Panc1 (cell line): Measurements from ENCODE around the gene C5orf52. TPM values are rescaled to one million over a fixed set of nuclear protein-coding genes. Genes with fewer than 3 reads are reported as not detected.
"Not testable (repeated sequence)": the region's sequence is repeated elsewhere in the genome, so short reads cannot be mapped to it uniquely, and the experiment has no call there.

Source experiments
- ATAC-seq: fragments of 200-7000 bp; cut with Tn5 transposase; 2 replicates; pipeline ENCODE4 v1.9.1; 2020; ENCODE audit warnings: mild to moderate bottlenecking, moderate library complexity
- BruUV-seq: library from RNA; stranded (reverse); fragments of 400-500 nt; replicated peaks from 2 replicates; lab custom pipeline; 2021; lab: Mats Ljungman, UMichigan
- CTCF ChIA-PET: fragments of 300-600 bp; sonication (Branson Sonifier 250); formaldehyde crosslinking; loops from one replicate; lab custom pipeline; 2022; ENCODE audit warnings: antibody characterized with exemption; lab: Charles Lee
- POLR2A ChIA-PET: fragments of 300-600 bp; sonication (Branson Sonifier 250); formaldehyde crosslinking; loops from one replicate; lab custom pipeline; 2022; ENCODE audit warnings: antibody characterized with exemption; lab: Charles Lee
- DNase-seq: peaks from one replicate; pipeline ENCODE4 v3.0.0-alpha.2; 2010; ENCODE audit warnings: low read depth, low spot score
- H3K27ac ChIP-seq: 2 replicates; pipeline ENCODE4 v1.5.1; 2011; ENCODE audit warnings: mild to moderate bottlenecking, low read length, inconsistent platforms
- H3K27me3 ChIP-seq: fragments of 200-500 bp; sonication (Bioruptor generic); 2 replicates; pipeline ENCODE4 v1.6.0; 2014; ENCODE audit warnings: low read length, inconsistent platforms; ENCODE audit not compliant: control insufficient read depth, insufficient read depth
- H3K36me3 ChIP-seq: fragments of 200-500 bp; sonication (Bioruptor generic); 2 replicates; pipeline ENCODE4 v1.5.1; 2014; ENCODE audit warnings: inconsistent platforms, mild to moderate bottlenecking, low read length, moderate library complexity; ENCODE audit not compliant: control insufficient read depth, insufficient read depth
- H3K4me1 ChIP-seq: 2 replicates; pipeline ENCODE4 v1.5.1; 2011; ENCODE audit warnings: inconsistent platforms, mild to moderate bottlenecking, low read length, moderate library complexity; ENCODE audit not compliant: control insufficient read depth, insufficient read depth
- H3K4me3 ChIP-seq, 2 experiments: 2 replicates each; pipeline ENCODE4 v1.5.1; 2011 to 2012; ENCODE audit warnings: low read depth in 2 of 2, low read length in 2 of 2, mild to moderate bottlenecking in 2 of 2, inconsistent platforms in 1 of 2, moderate library complexity in 1 of 2
- H3K9me3 ChIP-seq: fragments of 200-500 bp; sonication (Bioruptor generic); 2 replicates; pipeline ENCODE4 v1.5.1; 2014; ENCODE audit warnings: low read depth, mild to moderate bottlenecking, inconsistent platforms, low read length, moderate library complexity; ENCODE audit not compliant: control insufficient read depth, insufficient read depth
- CTCF ChIP-seq: fragments of 450-650 bp; IDR thresholded peaks from 2 replicates; pipeline ENCODE4 v1.5.1; 2017; ENCODE audit warnings: mild to moderate bottlenecking
- POLR2AphosphoS5 ChIP-seq: IDR thresholded peaks from 2 replicates; pipeline ENCODE4 v1.6.1; 2012; ENCODE audit warnings: mild to moderate bottlenecking, low read depth, low read length, moderate library complexity
- REST ChIP-seq, 2 experiments: IDR thresholded peaks; 2 replicates each; pipeline ENCODE4 v1.6.1; 2011 to 2012; ENCODE audit warnings: low read depth in 2 of 2, control low read depth in 1 of 2, low read length in 1 of 2, mild to moderate bottlenecking in 1 of 2, moderate library complexity in 1 of 2; ENCODE audit not compliant: insufficient read depth in 1 of 2
- SIN3A ChIP-seq: IDR thresholded peaks from 2 replicates; pipeline ENCODE4 v1.6.1; 2012; ENCODE audit warnings: low read depth, mild to moderate bottlenecking, low read length, moderate library complexity, borderline replicate concordance; ENCODE audit not compliant: insufficient read depth
- TCF7L2 ChIP-seq: IDR thresholded peaks from 2 replicates; pipeline ENCODE4 v1.6.1; 2011; ENCODE audit warnings: mild to moderate bottlenecking, low read depth, low read length, inconsistent platforms
- in situ Hi-C: cut with HindIII; loops from 2 replicates; pipeline ENCODE4 v1.10.0; 2016; ENCODE audit warnings: low sequenced_read_pairs, low pct_unique_long_range_greater_than_20kb
- intact Hi-C: fragments of 100-400 bp; cut with micrococcal nuclease; formaldehyde crosslinking; loops from one replicate; pipeline ENCODE4 v1.10.0; 2022; ENCODE audit not compliant: unreplicated experiment
- total RNA-seq: library from RNA; stranded (reverse); gene quantifications from one replicate; pipeline ENCODE4 v1.2.1, GENCODE V29; 2021; ENCODE audit not compliant: unreplicated experiment

The C5orf52 gene
- total RNA-seq, 1 experiment from 2014 or later = not detected

GRCh38 chr5:157690690-157691433 lies 19.5 kb downstream of the C5orf52 start:
- no peaks in the 10 kb centered on the region for H3K9me3 ChIP-seq
- no TSS peak for BruUV-seq
- no peak for ATAC-seq
- in situ Hi-C loops = no loop called here
- H3K36me3 ChIP-seq = no peaks in the 10 kb centered on the region
- ChIA-PET CTCF (no interaction called here), POLR2A (no interaction called here)
- no peaks in the 10 kb centered on the region for H3K4me1 ChIP-seq
- intact Hi-C loops = no loop called here
- H3K4me3 ChIP-seq = no peak overlapping the region
- TF ChIP-seq POLR2AphosphoS5 (no peak), CTCF (no peak), TCF7L2 (no peak), SIN3A (no peak), REST (IDR thresholded peaks at IDR 0.05; ENCODE audit: insufficient read depth in 1 of 2, low read depth in 2 of 2, low read length in 1 of 2) (no peak)
- DNase-seq = no peak
- H3K27ac ChIP-seq = no peak overlapping the region
- H3K27me3 ChIP-seq = no peaks in the 10 kb centered on the region

- H3K4me3 ChIP-seq, H3K9me3 ChIP-seq, DNase-seq, ATAC-seq, intact Hi-C loops, POLR2A ChIA-PET, H3K4me1 ChIP-seq, CTCF ChIA-PET, H3K27me3 ChIP-seq, H3K27ac ChIP-seq, H3K36me3 ChIP-seq, BruUV-seq, in situ Hi-C loops: not testable (repeated sequence)
Observed at GRCh38 chr5:157693816-157694215, 22.5 kb downstream of the C5orf52 start.

GRCh38 chr5:157696154-157696553 lies 24.8 kb downstream of the C5orf52 start:
- H3K4me1 ChIP-seq, DNase-seq, CTCF ChIA-PET, POLR2A ChIA-PET, ATAC-seq, BruUV-seq, H3K9me3 ChIP-seq, H3K27ac ChIP-seq, H3K36me3 ChIP-seq, in situ Hi-C loops, H3K27me3 ChIP-seq, H3K4me3 ChIP-seq, intact Hi-C loops: not testable (repeated sequence)

- H3K4me1 ChIP-seq, CTCF ChIA-PET, ATAC-seq, H3K4me3 ChIP-seq, in situ Hi-C loops, BruUV-seq, H3K27ac ChIP-seq, H3K9me3 ChIP-seq, POLR2A ChIA-PET, DNase-seq, H3K36me3 ChIP-seq, H3K27me3 ChIP-seq, intact Hi-C loops: not testable (repeated sequence)
Observed at GRCh38 chr5:157698674-157699073, 27.3 kb downstream of the C5orf52 start.
